Chondrocyte (in vitro differentiated cells): ENCODE data around the gene FRMD4A. TPM values are rescaled to one million over a fixed set of nuclear protein-coding genes. Genes with fewer than 3 reads are reported as not detected.
"Not testable (repeated sequence)": the region's sequence is repeated elsewhere in the genome, so short reads cannot be mapped to it uniquely, and the experiment has no call there.

Source experiments
- DNase-seq: peaks from one replicate; pipeline ENCODE4 v3.0.0; 2021; ENCODE audit warnings: mixed read lengths, low spot score
- H3K27ac Mint-ChIP-seq: one replicate; pipeline ENCODE4 v1.8.0; 2021; ENCODE audit warnings: mild to moderate bottlenecking, moderate library complexity, mixed read lengths; ENCODE audit not compliant: unreplicated experiment
- H3K27me3 Mint-ChIP-seq: 2 replicates; pipeline ENCODE4 v1.8.0; 2021; ENCODE audit warnings: low read depth, mixed read lengths
- H3K36me3 Mint-ChIP-seq: 2 replicates; pipeline ENCODE4 v1.8.0; 2021; ENCODE audit warnings: low read depth, mixed read lengths
- H3K4me1 Mint-ChIP-seq: 2 replicates; pipeline ENCODE4 v1.8.0; 2021; ENCODE audit warnings: low read depth, mild to moderate bottlenecking, mixed read lengths
- H3K4me3 Mint-ChIP-seq: one replicate; pipeline ENCODE4 v1.8.0; 2021; ENCODE audit warnings: mild to moderate bottlenecking, moderate library complexity, mixed read lengths; ENCODE audit not compliant: unreplicated experiment
- H3K9me3 Mint-ChIP-seq: 2 replicates; pipeline ENCODE4 v1.8.0; 2021; ENCODE audit warnings: low read depth, mixed read lengths
- CTCF ChIP-seq: fragments of 200-600 bp; sonication (generic); IDR thresholded peaks from 2 replicates; pipeline ENCODE4 v1.5.0; 2021; ENCODE audit warnings: antibody characterized with exemption, mild to moderate bottlenecking, moderate library complexity
- total RNA-seq: library from RNA; stranded (reverse); gene quantifications from 3 replicates; pipeline ENCODE4 v1.2.1, GENCODE V29; 2021

FRMD4A gene
- total RNA-seq, 1 donor from 2014 or later, result 129 TPM

- Mint-ChIP-seq H3K27ac (peak overlapping the region; percentile 17), H3K4me1 (peaks cover 38% of the 10 kb centered on the region), H3K9me3 (no peaks in the 10 kb centered on the region), H3K36me3 (peaks cover 30% of the 10 kb centered on the region), H3K4me3 (no peak overlapping the region), H3K27me3 (no peaks in the 10 kb centered on the region)
- no peak for DNase-seq
- TF ChIP-seq CTCF, result no peak
These were observed 611.3 kb downstream of the FRMD4A start for GRCh38 chr10:13719425-13719824.

GRCh38 chr10:13718820-13719219 is 611.9 kb downstream of the FRMD4A start:
- no peak for DNase-seq
- no peaks in the 10 kb centered on the region for H3K27me3 Mint-ChIP-seq
- no peak for TF ChIP-seq CTCF
- no peak overlapping the region for H3K4me3 Mint-ChIP-seq
- H3K36me3 Mint-ChIP-seq, result peaks cover 26% of the 10 kb centered on the region
- no peaks in the 10 kb centered on the region for H3K9me3 Mint-ChIP-seq
- H3K4me1 Mint-ChIP-seq, result peaks cover 38% of the 10 kb centered on the region
- no peak overlapping the region for H3K27ac Mint-ChIP-seq

GRCh38 chr10:13717936-13718772 is 612.6 kb downstream of the FRMD4A start:
- peak; percentile 93 for DNase-seq
- Mint-ChIP-seq H3K9me3 (no peaks in the 10 kb centered on the region), H3K4me3 (no peak overlapping the region), H3K27ac (peak overlapping the region; percentile 76), H3K36me3 (peaks cover 19% of the 10 kb centered on the region), H3K4me1 (peaks cover 41% of the 10 kb centered on the region), H3K27me3 (no peaks in the 10 kb centered on the region)
- no peak for TF ChIP-seq CTCF

- Mint-ChIP-seq H3K27ac (peak overlapping the region; percentile 58), H3K4me3 (no peak overlapping the region), H3K4me1 (peaks cover 47% of the 10 kb centered on the region), H3K27me3 (no peaks in the 10 kb centered on the region), H3K36me3 (peaks cover 19% of the 10 kb centered on the region), H3K9me3 (no peaks in the 10 kb centered on the region)
- no peak for DNase-seq
- TF ChIP-seq CTCF, result no peak
These were observed 613.2 kb downstream of the FRMD4A start for GRCh38 chr10:13717571-13717935.

- DNase-seq, result no peak
- Mint-ChIP-seq H3K27ac (no peak overlapping the region), H3K9me3 (no peaks in the 10 kb centered on the region), H3K36me3 (peaks cover 18% of the 10 kb centered on the region), H3K4me3 (no peak overlapping the region), H3K4me1 (peaks cover 55% of the 10 kb centered on the region), H3K27me3 (no peaks in the 10 kb centered on the region)
- no peak for TF ChIP-seq CTCF
These were observed 614.3 kb downstream of the FRMD4A start for GRCh38 chr10:13716081-13717071.

GRCh38 chr10:13715596-13715995 is 615.1 kb downstream of the FRMD4A start:
- not testable (repeated sequence) for H3K27me3 Mint-ChIP-seq, DNase-seq, H3K27ac Mint-ChIP-seq, H3K4me3 Mint-ChIP-seq, H3K9me3 Mint-ChIP-seq
- Mint-ChIP-seq H3K36me3 (peaks cover 16% of the 10 kb centered on the region), H3K4me1 (peaks cover 56% of the 10 kb centered on the region)
